Neuron (in vitro differentiated cells): ENCODE measurements around the gene DGKQ.

Source experiments
- H2AFZ ChIP-seq: one replicate; pipeline ENCODE4 v1.6.1; 2013; ENCODE audit warnings: low read depth, mild to moderate bottlenecking, inconsistent platforms, low read length, moderate library complexity
- H3K27me3 ChIP-seq: one replicate; pipeline ENCODE4 v1.6.1; 2013; ENCODE audit warnings: low read length; ENCODE audit not compliant: insufficient read depth
- H3K36me3 ChIP-seq: one replicate; pipeline ENCODE4 v1.6.1; 2013; ENCODE audit warnings: low read length; ENCODE audit not compliant: insufficient read depth
- H3K4me1 ChIP-seq: one replicate; pipeline ENCODE4 v1.6.1; 2013; ENCODE audit warnings: low read length; ENCODE audit not compliant: insufficient read depth
- H3K4me3 ChIP-seq: 2 replicates; pipeline ENCODE4 v1.5.1; 2013; ENCODE audit warnings: mild to moderate bottlenecking, low read length, moderate library complexity
- H3K9me3 ChIP-seq: one replicate; pipeline ENCODE4 v1.6.1; 2013; ENCODE audit warnings: low read length

Gene DGKQ

GRCh38 chr4:955161-955921, 18.0 kb downstream of the DGKQ start:
- H3K9me3 ChIP-seq = no peaks in the 10 kb centered on the region
- H3K27me3 ChIP-seq = no peaks in the 10 kb centered on the region
- H3K4me3 ChIP-seq = no peak overlapping the region
- H2AFZ ChIP-seq = no peak overlapping the region
- H3K36me3 ChIP-seq = peaks cover 6% of the 10 kb centered on the region
- H3K4me1 ChIP-seq = no peaks in the 10 kb centered on the region

GRCh38 chr4:954211-955020, 19.0 kb downstream of the DGKQ start:
- Histone ChIP-seq H3K9me3 (no peaks in the 10 kb centered on the region), H2AFZ (no peak overlapping the region), H3K27me3 (no peaks in the 10 kb centered on the region), H3K4me1 (no peaks in the 10 kb centered on the region), H3K4me3 (no peak overlapping the region), H3K36me3 (peaks cover 5% of the 10 kb centered on the region)

GRCh38 chr4:953574-953915, 19.8 kb downstream of the DGKQ start:
- no peak overlapping the region for H2AFZ ChIP-seq
- no peaks in the 10 kb centered on the region for H3K27me3 ChIP-seq
- peaks cover 5% of the 10 kb centered on the region for H3K36me3 ChIP-seq
- H3K4me1 ChIP-seq = no peaks in the 10 kb centered on the region
- no peak overlapping the region for H3K4me3 ChIP-seq
- no peaks in the 10 kb centered on the region for H3K9me3 ChIP-seq

- Histone ChIP-seq H3K4me3 (no peak overlapping the region), H3K9me3 (no peaks in the 10 kb centered on the region), H2AFZ (no peak overlapping the region), H3K27me3 (no peaks in the 10 kb centered on the region), H3K36me3 (peaks cover 5% of the 10 kb centered on the region), H3K4me1 (no peaks in the 10 kb centered on the region)
These were observed 20.3 kb downstream of the DGKQ start for GRCh38 chr4:952881-953573.

GRCh38 chr4:951594-952468, 21.5 kb downstream of the DGKQ start:
- no peaks in the 10 kb centered on the region for H3K9me3 ChIP-seq
- H3K27me3 ChIP-seq = no peaks in the 10 kb centered on the region
- no peaks in the 10 kb centered on the region for H3K4me1 ChIP-seq
- H3K36me3 ChIP-seq = peaks cover 5% of the 10 kb centered on the region
- no peak overlapping the region for H3K4me3 ChIP-seq
- H2AFZ ChIP-seq = no peak overlapping the region

- Histone ChIP-seq H3K4me3 (no peak overlapping the region), H3K27me3 (no peaks in the 10 kb centered on the region), H3K4me1 (no peaks in the 10 kb centered on the region)
These were observed 22.2 kb downstream of the DGKQ start for GRCh38 chr4:951186-951585.

GRCh38 chr4:950136-951020, 23.0 kb downstream of the DGKQ start:
- Histone ChIP-seq H3K4me3 (no peak overlapping the region), H3K36me3 (peaks cover 2% of the 10 kb centered on the region), H2AFZ (no peak overlapping the region), H3K9me3 (no peaks in the 10 kb centered on the region), H3K27me3 (no peaks in the 10 kb centered on the region), H3K4me1 (no peaks in the 10 kb centered on the region)

More at GRCh38 chr4:951186-951585, 22.2 kb downstream of the DGKQ start:
- H3K9me3 ChIP-seq = no peaks in the 10 kb centered on the region
- H2AFZ ChIP-seq = no peak overlapping the region
- peaks cover 5% of the 10 kb centered on the region for H3K36me3 ChIP-seq

- H3K4me1 ChIP-seq = no peaks in the 10 kb centered on the region
- no peak overlapping the region for H2AFZ ChIP-seq
These were observed 23.7 kb downstream of the DGKQ start for GRCh38 chr4:949656-950055.

GRCh38 chr4:948936-949300, 24.5 kb downstream of the DGKQ start:
- H3K4me1 ChIP-seq = no peaks in the 10 kb centered on the region
- no peak overlapping the region for H3K4me3 ChIP-seq
- H3K9me3 ChIP-seq = no peaks in the 10 kb centered on the region
- H2AFZ ChIP-seq = no peak overlapping the region
- H3K27me3 ChIP-seq = no peaks in the 10 kb centered on the region
- no peaks in the 10 kb centered on the region for H3K36me3 ChIP-seq

More at GRCh38 chr4:949656-950055, 23.7 kb downstream of the DGKQ start:
- H3K27me3 ChIP-seq = no peaks in the 10 kb centered on the region
- H3K4me3 ChIP-seq = no peak overlapping the region
- H3K36me3 ChIP-seq = no peaks in the 10 kb centered on the region
- H3K9me3 ChIP-seq = no peaks in the 10 kb centered on the region

- Histone ChIP-seq H3K4me3 (no peak overlapping the region), H3K36me3 (no peaks in the 10 kb centered on the region), H2AFZ (no peak overlapping the region), H3K27me3 (no peaks in the 10 kb centered on the region), H3K4me1 (no peaks in the 10 kb centered on the region), H3K9me3 (no peaks in the 10 kb centered on the region)
These were observed 25.1 kb downstream of the DGKQ start for GRCh38 chr4:948101-948935.

GRCh38 chr4:947491-947971, 25.8 kb downstream of the DGKQ start:
- no peaks in the 10 kb centered on the region for H3K27me3 ChIP-seq
- H3K9me3 ChIP-seq = no peaks in the 10 kb centered on the region
- H2AFZ ChIP-seq = no peak overlapping the region
- no peak overlapping the region for H3K4me3 ChIP-seq
- H3K36me3 ChIP-seq = no peaks in the 10 kb centered on the region
- H3K4me1 ChIP-seq = no peaks in the 10 kb centered on the region
